Activated CD4-positive, alpha-beta T cell treated with anti-CD3 and anti-CD28 coated beads for 48 hours (primary cell): ENCODE results near the gene RSPO3.

ENCODE experiments used
- DNase-seq: peaks from one replicate; pipeline ENCODE4 v3.0.0-alpha.2; 2020

RSPO3 gene

DNA sequence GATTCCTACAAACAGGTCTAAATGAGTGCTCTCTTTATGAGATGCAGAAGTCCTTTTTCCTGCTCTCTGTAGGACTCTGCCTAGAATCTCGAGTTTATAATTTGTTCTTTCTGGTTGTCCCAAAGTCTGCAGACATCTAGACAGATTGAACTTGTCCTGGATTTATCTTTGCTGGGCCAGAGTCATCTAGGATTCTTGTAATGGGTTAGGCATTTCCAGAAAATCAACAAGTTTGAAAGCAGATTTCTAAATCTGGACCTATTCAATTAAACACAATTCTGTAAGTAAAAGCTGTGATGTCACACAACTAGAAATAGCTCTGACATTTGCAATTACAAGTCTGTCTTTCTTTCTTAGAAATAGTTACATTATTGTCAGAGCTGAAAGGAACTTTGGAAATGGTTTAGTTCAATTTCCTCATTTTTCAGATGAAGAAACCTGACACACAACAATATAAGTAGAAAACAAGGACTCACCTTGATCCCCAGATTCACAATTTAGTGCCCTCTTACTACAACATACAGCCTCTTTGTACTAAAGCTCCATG is 4.2 kb upstream of the RSPO3 start:
- no peak for DNase-seq

DNA sequence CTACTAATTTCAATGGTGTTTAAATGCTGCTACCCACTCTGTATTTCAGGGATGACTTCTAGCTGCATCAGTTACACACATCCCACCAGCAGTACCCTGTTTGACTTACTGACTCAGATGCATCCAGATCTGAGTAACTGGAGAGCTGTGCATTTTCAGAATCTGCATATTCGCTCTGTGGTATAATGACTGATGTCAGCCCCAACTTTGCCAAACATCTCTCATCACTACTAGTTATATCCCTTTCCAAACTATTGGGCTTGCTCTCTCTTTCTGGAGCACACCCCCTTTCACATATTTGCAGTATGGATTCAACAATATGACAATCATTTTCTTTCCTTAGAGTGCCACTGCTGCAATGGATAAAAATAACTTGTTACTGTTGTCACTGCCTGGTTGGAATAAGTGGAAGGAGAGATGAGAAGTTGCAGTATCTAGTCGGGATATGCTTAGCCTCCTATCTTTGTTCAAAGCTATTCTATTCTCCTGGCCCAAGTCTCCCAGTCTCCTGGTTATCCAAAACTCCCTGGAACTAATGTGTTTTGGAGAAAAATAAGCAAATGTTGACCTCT is 3.3 kb upstream of the RSPO3 start:
- DNase-seq, result no peak

DNA sequence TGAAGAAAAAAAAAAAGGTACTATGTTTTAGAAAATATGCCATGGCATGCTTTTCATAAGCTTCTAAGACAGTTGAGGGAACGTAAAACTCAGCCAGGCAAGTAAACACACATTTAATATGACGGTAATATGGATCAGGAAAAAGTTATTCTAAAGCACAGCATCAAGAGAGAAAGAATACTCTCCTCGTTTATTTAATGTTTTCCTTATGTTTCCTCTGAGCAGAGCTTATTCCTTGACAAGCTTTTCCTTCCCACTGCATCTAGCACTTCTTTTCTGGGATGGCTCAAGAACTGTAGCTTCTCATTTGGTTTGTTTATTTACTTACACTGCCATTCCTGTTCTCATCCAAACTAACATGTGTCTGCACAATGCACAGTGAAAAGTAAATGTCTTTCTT is 2.7 kb upstream of the RSPO3 start:
- DNase-seq, result no peak

DNA sequence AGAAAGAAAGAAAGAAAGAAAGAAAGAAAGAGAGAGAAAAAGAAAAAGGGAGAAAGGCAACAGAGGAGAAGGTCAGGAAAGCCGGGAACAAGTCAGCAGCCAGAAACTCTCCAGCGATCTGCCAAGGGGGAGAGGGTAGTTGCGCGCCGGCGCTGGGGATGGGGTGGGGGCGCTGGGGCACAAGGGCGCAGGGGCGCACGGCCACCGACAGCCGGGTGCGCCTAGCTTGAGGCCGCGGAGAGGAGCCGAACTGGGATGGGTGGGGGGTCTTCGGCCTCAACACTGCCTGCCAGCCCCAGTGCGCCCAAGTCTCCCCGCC is 533 bp upstream of the RSPO3 start:
- DNase-seq, result no peak

DNA sequence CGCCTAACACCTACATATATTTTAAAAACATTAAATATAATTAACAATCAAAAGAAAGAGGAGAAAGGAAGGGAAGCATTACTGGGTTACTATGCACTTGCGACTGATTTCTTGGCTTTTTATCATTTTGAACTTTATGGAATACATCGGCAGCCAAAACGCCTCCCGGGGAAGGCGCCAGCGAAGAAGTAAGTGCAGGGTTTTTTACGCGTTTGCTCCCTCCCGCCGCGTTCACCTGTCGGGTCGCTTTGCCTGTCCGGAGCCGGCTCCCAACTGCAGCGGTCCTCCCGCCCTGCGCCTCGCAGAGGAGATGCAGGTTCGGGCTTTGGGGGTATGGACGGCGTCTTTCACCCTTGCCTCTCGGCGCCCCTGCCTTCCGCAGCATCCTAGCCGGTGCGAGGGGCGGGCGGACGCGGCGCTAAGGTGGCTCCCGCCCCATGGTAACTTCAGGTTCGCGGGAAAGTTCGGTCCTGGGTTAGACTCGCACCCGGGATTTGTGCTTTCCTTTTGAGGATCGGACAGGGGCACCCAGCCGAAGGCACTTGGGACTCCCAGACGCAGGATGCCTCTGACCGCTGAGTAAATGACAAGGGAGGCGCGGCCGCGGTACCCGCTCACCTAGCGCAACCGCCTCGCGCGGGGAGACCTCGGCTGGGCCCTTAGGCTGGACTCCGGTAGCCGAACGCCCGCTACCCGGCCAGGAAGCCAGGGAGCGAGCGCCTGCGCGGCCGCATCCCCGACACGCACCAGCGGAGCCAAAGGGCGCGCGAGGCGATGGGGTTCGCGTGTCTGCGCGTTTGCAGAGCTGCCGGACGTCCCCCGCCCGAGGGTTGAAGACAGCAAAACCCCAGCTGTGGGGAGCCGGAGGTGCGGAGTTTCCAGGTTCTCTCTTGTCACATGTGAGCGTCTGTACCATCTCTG is 891 bp downstream of the RSPO3 start:
- peak; percentile 26 for DNase-seq

DNA sequence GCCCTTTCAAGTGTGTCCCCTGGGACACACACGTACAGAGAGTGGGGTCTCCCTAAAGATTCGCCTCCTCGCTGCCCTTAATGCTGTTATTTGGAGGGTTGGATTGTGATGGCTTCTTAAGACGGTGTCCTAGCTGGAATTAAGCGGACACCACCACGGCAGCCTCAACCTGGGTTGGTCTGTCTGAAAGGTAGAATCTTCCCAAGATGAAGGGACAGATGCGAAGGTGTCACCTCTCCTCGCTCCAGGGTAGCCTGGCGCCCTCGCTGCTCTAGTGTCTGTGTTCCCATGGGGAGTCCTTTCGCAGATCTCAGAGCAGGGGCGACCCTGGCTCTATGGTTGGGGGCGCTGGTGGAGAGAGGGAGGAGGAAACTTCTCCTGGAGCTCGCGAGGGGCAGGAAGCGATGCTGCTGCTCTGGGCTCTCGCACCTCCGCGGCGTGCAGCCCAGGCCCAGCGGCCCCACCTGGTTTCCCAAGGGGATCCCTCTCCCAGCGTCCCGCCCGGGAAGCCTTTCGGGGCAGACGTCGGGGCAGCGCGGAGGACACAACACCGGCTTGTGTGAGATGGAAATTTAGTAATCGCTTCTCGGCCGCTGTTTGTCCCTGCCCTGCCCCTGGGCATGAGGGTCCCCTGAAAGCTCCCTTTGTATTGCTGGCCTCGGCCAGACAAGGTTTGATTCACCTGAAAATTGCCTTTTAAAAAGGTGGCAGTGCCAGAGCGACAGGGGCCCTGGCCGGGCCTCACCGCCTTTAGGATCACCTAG is 1.7 kb downstream of the RSPO3 start:
- peak; percentile 7 for DNase-seq

DNA sequence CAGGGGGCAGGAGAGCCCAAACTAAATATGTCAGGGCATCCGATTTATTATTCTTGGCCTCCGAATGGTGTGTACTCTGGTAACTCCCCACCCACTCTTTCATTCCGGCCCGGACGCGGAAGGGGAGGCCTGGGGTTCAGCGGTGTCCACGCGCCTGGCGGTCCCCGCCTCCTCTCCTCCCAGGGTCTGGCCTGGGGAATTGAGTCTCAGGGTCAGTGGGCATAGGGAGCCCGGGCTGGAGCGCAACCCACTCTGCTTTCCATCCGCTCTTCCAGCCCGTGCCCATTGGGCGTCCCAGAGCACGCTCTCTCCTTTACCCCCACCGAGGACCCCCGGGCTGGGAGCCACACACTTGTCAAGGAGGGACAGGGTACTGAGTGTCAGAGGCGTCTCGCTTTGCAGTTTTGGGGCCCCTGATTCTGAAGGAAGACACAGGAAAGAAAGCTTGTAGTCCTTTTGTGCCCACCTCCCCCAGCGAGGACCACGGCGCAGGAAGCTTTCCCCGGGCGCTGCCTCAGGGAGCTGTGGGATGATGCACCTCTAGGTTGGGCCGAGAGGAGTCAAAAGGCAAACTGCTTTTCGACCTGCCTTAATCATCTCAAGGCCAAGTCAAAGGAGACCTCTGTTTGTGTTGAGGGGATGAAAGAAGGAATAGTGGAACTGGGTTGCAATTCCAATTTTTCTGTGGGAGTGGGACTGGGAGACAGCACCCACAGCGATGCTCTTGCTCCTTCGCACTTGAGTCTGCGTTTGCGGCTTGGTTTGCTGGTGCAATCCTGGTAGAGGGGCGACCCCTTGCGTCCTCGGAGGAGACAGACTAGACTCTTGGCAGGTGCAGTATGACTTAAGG is 2.5 kb downstream of the RSPO3 start:
- DNase-seq, result peak; percentile 86

DNA sequence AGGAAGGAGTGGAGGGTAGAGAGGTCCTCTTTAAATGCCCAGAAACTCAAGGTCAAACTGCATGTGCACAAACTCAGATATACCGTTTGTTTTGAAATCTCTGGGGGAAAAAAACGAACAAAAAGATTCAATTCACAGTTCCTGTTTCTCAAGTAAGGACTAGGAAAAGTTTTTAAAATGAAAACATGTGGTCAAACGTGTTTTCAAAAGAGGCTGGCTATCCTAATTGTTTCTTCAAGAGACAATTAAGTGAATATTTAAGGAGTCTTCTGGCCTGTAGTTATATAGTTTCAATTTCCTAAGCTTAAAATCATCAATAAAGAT is 3.1 kb downstream of the RSPO3 start:
- DNase-seq, result no peak

DNA sequence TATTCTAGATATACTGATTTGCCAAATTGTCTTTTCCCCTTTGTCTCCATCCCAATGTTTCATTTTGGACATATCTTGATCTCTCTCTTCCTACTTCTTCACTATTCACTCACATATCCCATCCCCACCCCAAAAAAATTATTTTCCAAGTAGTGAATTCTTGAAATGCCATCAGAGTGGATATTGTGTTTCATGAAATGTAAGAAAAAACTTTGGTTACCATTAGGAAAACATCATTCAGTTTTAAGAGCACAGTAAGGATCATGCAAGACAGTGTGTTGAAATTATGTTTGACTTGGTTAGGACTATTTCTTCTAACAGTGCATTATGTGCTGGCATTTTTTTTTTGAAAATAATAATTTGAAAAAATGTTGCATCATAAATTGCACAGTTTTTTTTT is 5.7 kb downstream of the RSPO3 start:
- no peak for DNase-seq

DNA sequence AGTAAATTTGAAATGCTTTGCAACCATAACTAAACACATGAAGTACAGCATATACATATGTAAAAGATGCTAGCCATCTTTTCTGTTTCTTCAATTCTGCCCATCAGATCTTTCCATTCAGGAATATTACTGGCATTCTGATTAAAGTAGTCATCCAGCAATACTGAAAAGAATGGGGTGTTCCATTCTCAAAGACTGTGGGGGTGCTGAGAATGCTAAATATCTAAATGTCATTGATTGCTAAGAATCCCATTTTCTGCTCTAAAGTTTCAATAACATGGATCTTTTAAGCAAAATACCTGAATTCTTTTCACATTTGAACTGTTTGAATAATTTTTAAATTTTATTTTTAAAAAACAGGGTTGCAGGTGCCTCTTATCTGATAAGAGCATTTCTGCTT is 6.2 kb downstream of the RSPO3 start:
- DNase-seq, result no peak

DNA sequence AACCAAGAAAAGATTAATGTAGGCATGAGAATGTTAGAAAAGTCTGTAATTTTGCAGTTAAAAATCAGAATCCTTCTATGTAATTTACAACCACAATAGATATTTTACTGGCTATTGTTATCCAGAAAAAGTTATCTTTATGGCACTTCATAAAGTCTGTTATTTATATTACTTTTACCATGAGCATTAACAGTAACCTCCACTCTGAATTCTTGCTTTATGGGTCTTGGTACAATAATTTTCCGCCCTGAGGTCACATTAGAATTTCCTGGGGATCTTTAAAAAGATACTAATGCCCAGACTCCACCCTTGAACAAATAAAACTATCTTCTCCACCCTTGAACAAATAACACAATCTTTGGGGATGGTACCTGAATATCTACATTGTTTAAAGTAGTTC is 9.6 kb downstream of the RSPO3 start:
- no peak for DNase-seq

DNA sequence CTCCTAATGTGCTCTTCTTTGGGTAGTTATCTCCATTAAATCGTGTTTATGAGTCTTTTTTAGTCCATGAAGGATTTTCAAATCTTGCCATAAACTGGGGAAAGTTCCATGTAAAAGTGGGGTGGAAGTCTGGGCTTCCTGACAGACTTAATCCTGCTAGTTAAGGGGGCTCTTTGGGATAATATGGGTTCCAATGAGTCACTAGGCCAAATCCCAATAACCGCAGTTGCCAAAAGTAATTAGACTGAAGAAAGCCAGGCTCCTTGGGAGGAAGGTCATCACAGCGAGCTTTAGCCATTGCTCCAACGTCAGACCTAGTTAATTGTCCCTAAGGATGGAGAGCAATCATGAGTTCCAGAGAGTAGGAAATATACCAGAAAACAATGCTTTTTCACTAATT is 10.8 kb downstream of the RSPO3 start:
- DNase-seq, result no peak

DNA sequence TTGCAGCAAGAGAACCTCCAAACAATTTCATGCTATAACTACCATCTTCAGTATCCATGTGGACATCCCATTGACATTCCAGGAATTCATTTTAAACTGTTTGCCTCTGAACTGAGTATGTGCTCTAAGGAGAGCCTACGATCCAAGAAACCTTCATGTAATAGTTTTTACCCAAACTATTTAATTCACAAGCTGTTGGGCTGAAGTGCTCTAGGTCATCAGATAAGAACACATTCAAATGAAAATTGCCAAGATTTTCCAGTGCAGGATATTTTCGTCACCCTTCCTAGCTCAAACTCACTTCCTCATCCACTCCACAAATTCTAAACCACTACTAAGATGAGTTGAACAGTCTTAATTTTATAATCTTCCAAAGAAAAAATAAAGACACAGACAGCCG is 12.8 kb downstream of the RSPO3 start:
- no peak for DNase-seq

DNA sequence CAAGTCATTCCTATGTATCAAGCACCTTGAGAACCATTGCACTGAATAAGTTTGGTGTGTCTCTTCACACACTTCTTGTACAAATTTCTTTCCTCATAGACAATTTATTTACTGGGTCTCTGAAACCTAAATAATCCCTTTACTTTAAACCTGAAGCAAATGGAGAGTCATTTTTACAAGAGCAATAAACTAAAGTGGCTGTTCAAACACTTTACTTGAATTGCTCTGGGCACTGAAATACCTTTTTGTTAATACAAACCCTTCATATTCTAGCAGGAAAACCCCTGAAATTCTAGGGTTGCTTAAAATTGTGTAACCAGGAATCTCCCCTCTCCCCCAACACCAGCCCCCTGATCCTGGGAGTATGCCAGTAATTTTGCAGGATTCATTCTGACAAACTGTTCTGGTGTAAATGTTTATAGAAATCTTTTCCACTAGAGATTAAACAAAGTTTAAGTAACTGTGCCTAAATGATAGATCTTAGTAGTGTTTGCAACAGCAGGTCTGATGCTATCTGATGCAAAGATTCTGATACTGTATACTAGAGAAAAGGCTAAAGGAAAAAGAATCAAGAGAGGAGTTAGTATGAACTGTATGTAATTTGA is 13.4 kb downstream of the RSPO3 start:
- no peak for DNase-seq

DNA sequence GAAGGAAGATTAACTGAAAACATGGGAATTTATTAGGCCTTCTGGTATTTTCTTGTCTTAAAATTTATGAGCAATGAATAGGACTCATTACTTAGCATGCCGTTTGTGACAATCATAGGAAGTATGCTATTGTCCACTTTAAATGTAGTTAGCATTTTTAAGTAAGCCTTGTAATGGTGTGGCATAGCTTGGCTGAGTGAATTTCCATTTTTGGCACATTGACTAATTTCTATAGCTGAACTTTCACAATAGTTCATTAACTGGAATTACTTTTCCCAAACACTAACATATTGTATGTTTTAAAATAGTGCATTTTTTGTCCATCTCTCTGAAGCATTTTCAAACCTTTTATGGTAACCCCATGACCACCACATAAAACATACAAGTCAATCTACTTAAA is 15.7 kb downstream of the RSPO3 start:
- no peak for DNase-seq

DNA sequence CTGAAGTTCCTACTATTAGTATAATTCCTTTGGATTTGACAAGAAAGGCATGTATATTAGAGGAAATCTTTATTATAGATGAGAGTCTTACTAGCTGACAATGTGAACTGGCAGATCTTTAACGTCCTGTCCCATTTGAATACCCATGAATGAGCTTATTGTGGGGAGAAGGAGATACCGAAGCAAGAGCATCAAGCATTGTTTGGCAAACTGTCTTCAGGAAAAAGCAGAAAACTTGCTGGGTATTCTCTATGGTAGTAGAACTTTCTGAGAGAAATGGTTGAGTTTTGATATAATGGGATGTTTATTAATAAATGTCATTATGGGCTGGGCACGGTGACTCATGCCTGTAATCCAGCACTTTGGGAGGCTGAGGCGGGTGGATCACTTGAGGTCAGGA is 18.3 kb downstream of the RSPO3 start:
- DNase-seq, result no peak

DNA sequence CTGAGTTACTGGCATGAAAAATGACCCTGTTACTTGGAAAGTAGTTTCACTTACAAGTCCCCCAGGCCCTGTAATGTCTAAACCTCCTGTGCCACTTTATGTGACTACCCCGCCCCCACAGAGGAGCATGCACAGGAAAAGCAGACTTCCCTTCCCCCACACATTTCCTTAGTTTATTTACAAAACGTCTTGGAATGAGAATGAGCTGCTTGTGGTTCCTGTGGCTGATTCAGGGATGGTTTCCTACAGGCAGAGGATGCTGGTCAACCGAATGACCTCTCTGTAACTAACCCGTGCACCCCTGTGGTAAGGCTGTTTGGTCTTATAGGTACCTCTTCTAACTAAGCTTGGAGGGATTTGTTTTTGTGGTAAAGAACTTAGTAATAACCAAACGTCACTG is 28.5 kb downstream of the RSPO3 start:
- no peak for DNase-seq

DNA sequence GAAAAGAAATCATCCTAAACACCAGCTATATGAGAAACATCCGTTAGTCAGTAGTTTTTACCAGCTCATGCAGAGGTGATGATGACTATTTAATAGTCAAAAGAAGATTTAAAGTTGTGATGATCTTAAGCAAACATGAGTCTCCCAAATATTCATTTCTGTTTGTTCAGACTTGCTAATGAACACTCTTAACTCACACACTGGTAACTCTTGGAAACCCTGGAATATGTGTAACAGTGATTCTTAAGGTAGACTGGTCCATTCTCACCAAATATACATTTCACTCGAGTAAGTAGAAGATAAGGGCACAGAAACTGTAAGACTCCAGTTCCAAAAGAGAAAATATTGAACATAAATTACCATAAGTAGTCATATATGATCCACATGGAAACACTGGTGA is 29.1 kb downstream of the RSPO3 start:
- no peak for DNase-seq

DNA sequence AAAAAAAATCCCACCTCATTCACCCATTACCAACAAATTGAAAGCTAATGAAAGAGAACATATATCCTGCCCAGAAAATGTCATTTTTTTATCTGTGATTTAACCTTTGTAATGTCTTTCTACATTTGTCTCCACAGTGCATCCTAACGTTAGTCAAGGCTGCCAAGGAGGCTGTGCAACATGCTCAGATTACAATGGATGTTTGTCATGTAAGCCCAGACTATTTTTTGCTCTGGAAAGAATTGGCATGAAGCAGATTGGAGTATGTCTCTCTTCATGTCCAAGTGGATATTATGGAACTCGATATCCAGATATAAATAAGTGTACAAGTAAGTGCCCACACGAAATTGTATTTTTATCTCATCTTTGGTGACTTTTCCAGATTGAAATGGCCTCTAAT is 30.0 kb downstream of the RSPO3 start:
- DNase-seq, result no peak

DNA sequence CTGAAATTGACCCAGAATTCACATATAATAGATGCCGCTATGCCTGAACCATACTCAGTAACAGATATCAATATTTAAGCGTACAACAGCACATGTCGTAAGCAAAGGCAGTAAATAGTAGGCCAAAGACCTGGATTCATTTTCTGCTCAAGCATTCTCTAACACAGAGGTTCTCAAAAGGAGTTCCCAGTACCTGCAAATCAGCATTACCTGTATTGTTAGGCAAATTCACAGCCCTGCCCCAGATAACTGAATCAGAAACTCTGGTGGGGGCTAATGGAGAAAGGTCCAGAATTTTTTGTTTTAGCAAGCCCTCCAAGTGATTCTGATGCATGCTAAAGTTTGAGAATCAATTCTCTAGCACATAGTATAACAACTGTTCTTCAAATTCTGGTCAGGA is 36.0 kb downstream of the RSPO3 start:
- no peak for DNase-seq

DNA sequence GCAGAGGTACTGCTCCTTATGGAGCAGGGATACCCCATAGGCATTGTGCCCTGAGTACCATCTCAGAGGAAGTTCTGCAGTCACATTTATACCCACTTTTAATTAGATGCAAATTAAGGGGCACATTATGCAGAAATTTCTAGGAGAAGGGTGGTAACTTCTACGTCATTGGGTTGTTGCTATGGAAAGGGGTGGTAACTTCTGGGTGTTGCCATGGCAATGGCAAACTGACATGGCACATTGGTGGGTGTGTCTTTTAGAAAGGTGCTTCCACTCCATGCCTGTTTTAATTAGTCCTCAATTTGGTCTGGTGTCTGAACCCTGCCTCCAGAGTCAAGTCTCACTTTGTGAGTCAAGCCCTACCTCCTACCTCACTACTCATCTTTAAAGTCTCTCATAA is 42.0 kb downstream of the RSPO3 start:
- no peak for DNase-seq

DNA sequence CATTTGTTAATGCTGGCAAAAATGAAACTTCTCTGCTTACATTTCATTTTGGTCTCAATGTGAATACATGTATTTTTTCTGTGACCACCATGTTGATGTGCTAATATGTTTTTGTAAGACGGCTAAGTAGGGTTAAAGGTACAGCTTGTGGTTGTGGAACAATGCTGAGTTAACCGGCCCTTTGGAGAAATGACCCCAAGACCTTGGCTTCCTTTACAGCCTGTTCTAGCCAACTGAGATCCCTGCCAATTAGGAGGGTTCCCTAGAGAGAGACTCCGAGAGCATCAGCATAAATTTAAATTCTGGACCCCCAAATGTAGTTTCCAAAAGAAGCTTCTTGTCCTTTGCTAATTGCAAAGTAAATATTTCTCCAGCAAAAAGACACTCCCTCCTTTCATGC is 44.4 kb downstream of the RSPO3 start:
- DNase-seq, result no peak

DNA sequence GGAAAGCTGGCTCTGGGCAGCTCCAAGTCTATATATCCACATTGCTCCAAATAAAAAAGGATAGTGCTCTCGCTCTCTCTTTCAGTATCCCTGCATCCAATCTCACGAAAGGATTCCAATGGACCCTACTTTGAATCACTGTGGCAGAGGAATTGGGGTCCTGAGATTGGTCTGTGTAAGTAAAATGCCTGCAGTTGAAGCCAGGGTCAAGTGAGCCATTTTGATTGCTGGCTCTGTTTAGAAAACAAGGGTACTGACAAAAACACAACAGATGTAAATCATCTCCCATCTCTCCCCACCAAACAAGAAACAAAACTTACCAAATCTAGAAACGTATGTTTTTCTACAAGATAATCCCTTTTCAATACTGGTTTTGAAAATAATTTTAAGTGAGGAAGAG is 45.6 kb downstream of the RSPO3 start:
- no peak for DNase-seq
